Loucy (cell line): ENCODE results near the gene DNLZ.

Experiments used
- H2AFZ ChIP-seq: fragments of 200-600 bp; sonication (generic); 2 replicates; pipeline ENCODE4 v1.6.0; 2016; ENCODE audit warnings: antibody characterized with exemption, mild to moderate bottlenecking, low read length, moderate library complexity
- H3F3A ChIP-seq: fragments of 200-600 bp; 2 replicates; pipeline ENCODE4 v1.6.0; 2016; ENCODE audit warnings: antibody characterized with exemption, low read depth, mild to moderate bottlenecking
- H3K27me3 ChIP-seq: fragments of 200-600 bp; sonication (generic); 2 replicates; pipeline ENCODE4 v1.6.1; 2014; ENCODE audit warnings: low read length, mild to moderate bottlenecking; ENCODE audit not compliant: insufficient read depth, poor library complexity, severe bottlenecking
- H3K36me3 ChIP-seq: fragments of 200-600 bp; sonication (generic); 2 replicates; pipeline ENCODE4 v1.6.1; 2016; ENCODE audit warnings: low read length; ENCODE audit not compliant: insufficient read depth
- H3K4me1 ChIP-seq: fragments of 200-600 bp; sonication (generic); 2 replicates; pipeline ENCODE4 v1.5.1; 2014; ENCODE audit warnings: low read length, mild to moderate bottlenecking; ENCODE audit not compliant: insufficient read depth, poor library complexity, severe bottlenecking
- H3K4me2 ChIP-seq: fragments of 200-600 bp; sonication (generic); 2 replicates; pipeline ENCODE4 v1.6.0; 2014; ENCODE audit warnings: antibody characterized with exemption, low read length, low read depth, mild to moderate bottlenecking; ENCODE audit not compliant: poor library complexity, severe bottlenecking
- H3K4me3 ChIP-seq: fragments of 200-600 bp; sonication (generic); 2 replicates; pipeline ENCODE4 v1.5.1; 2014; ENCODE audit warnings: low read length, mild to moderate bottlenecking, mixed read lengths; ENCODE audit not compliant: poor library complexity, severe bottlenecking
- H3K79me2 ChIP-seq: fragments of 200-600 bp; sonication (generic); 2 replicates; pipeline ENCODE4 v1.6.1; 2014; ENCODE audit warnings: low read length; ENCODE audit not compliant: insufficient read depth
- H3K9ac ChIP-seq: fragments of 200-600 bp; sonication (generic); 2 replicates; pipeline ENCODE4 v1.6.0; 2014; ENCODE audit warnings: mild to moderate bottlenecking, low read depth, low read length, moderate library complexity; ENCODE audit not compliant: poor library complexity, severe bottlenecking
- H3K9me2 ChIP-seq: fragments of 200-600 bp; sonication (generic); replicated peaks from 2 replicates; pipeline ENCODE4 v1.6.1; 2016; ENCODE audit warnings: low read depth, low read length, mixed read lengths
- H3K9me3 ChIP-seq: fragments of 200-600 bp; sonication (generic); 2 replicates; pipeline ENCODE4 v1.6.1; 2014; ENCODE audit warnings: mild to moderate bottlenecking, antibody characterized with exemption, low read length, low read depth; ENCODE audit not compliant: insufficient read depth
- H4K20me1 ChIP-seq: fragments of 200-600 bp; sonication (generic); 2 replicates; pipeline ENCODE4 v1.6.0; 2014; ENCODE audit warnings: antibody characterized with exemption, low read length, mild to moderate bottlenecking; ENCODE audit not compliant: insufficient read depth, poor library complexity, severe bottlenecking
- CTCF ChIP-seq: fragments of 200-600 bp; sonication (generic); conservative IDR thresholded peaks from 2 replicates; pipeline ENCODE4 v1.5.1; 2014; ENCODE audit warnings: mild to moderate bottlenecking, antibody characterized with exemption, low read length
- EZH2phosphoT487 ChIP-seq: fragments of 200-600 bp; IDR thresholded peaks from 2 replicates; pipeline ENCODE4 v1.6.1; 2018; ENCODE audit warnings: antibody characterized with exemption, mild to moderate bottlenecking, moderate library complexity, borderline replicate concordance

Gene DNLZ

GRCh38 chr9:136357202-136357725 lies 6.3 kb downstream of the DNLZ start:
- no peak overlapping the region for H3K9ac ChIP-seq
- H3K36me3 ChIP-seq: no peaks in the 10 kb centered on the region
- no peak overlapping the region for H2AFZ ChIP-seq
- no peaks in the 10 kb centered on the region for H3K9me3 ChIP-seq
- H3K4me3 ChIP-seq: no peak overlapping the region
- H3K27me3 ChIP-seq: no peaks in the 10 kb centered on the region
- H3K9me2 ChIP-seq: no peaks in the 10 kb centered on the region
- no peak overlapping the region for H3K4me2 ChIP-seq
- peaks cover under 1% of the 10 kb centered on the region for H4K20me1 ChIP-seq
- H3F3A ChIP-seq: no peaks in the 10 kb centered on the region
- TF ChIP-seq CTCF (no peak), EZH2phosphoT487 (no peak)
- H3K79me2 ChIP-seq: no peaks in the 10 kb centered on the region
- no peaks in the 10 kb centered on the region for H3K4me1 ChIP-seq

DNA sequence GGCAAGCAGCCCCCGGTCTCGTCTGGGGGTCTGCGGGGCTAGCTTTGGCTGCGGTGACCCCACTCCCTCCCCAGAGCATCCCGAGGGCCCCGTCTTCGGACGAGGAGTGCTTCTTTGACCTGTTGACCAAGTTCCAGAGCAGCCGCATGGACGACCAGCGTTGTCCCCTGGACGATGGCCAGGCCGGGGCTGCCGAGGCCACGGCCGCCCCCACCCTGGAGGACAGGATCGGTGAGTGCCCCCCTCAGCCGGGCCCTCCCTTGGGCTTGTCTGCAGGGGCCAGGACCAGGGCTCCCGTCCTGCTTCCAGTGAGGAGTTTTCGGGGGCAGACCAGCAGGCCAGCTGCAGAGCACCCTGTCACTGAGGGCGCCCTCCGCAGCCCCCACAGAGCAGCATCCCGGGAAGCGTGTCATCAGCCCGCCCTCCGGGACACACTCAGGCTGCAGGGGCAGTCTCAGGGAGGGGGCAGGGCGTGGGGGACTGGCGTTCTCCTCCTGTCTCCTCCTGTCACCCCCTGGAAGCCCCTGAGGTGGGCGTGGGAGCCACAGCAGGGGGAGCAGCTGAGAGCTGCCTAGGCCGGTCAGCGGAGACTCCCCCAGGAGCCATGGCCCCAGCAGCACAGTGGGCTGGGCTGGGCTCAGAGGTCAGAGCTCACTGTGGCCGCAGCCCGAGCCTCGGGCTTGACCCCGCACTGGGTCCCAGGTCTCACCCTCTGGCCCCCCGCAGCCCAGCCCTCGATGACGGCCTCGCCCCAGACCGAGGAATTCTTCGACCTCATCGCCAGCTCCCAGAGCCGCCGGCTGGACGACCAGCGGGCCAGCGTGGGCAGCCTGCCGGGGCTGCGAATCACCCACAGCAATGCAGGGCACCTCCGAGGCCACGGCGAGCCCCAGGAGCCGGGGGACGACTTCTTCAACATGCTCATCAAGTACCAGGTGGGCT lies 7.7 kb downstream of the DNLZ start:
- H3K4me3 ChIP-seq: no peak overlapping the region
- H3K4me1 ChIP-seq: no peaks in the 10 kb centered on the region
- no peaks in the 10 kb centered on the region for H3F3A ChIP-seq
- no peaks in the 10 kb centered on the region for H4K20me1 ChIP-seq
- no peak for TF ChIP-seq CTCF
- TF ChIP-seq EZH2phosphoT487: no peak
- no peaks in the 10 kb centered on the region for H3K36me3 ChIP-seq
- no peaks in the 10 kb centered on the region for H3K9me3 ChIP-seq
- no peaks in the 10 kb centered on the region for H3K9me2 ChIP-seq
- H3K79me2 ChIP-seq: no peaks in the 10 kb centered on the region
- H3K9ac ChIP-seq: no peak overlapping the region
- H3K4me2 ChIP-seq: no peak overlapping the region
- H2AFZ ChIP-seq: no peak overlapping the region
- H3K27me3 ChIP-seq: no peaks in the 10 kb centered on the region

GRCh38 chr9:136354592-136355085 lies 8.9 kb downstream of the DNLZ start:
- no peaks in the 10 kb centered on the region for H3F3A ChIP-seq
- no peak for TF ChIP-seq CTCF
- no peak overlapping the region for H2AFZ ChIP-seq
- H3K9me3 ChIP-seq: no peaks in the 10 kb centered on the region
- H3K4me1 ChIP-seq: no peaks in the 10 kb centered on the region
- no peak overlapping the region for H3K4me3 ChIP-seq
- no peaks in the 10 kb centered on the region for H3K9me2 ChIP-seq
- H3K79me2 ChIP-seq: no peaks in the 10 kb centered on the region
- no peaks in the 10 kb centered on the region for H4K20me1 ChIP-seq
- H3K9ac ChIP-seq: no peak overlapping the region
- H3K27me3 ChIP-seq: no peaks in the 10 kb centered on the region
- H3K36me3 ChIP-seq: no peaks in the 10 kb centered on the region
- H3K4me2 ChIP-seq: no peak overlapping the region
